A549 (cell line): ENCODE measurements around the gene BTBD6. TPM values are rescaled to one million over a fixed set of nuclear protein-coding genes. Genes with fewer than 3 reads are reported as not detected.
"Not testable (repeated sequence)": the region's sequence is repeated elsewhere in the genome, so short reads cannot be mapped to it uniquely, and the experiment has no call there.

Experiments
- ATAC-seq, 2 experiments: fragments of 200-7000 bp in 1 of 2; fragments of >200 bp in 1 of 2; cut with Nextera tagmentation in 1 of 2; cut with Tn5 transposase in 1 of 2; 3 replicates each; pipeline versions ENCODE4 v1.8.0 to v1.9.1; 2018 to 2020; ENCODE audit warnings: mild to moderate bottlenecking in 1 of 2, moderate library complexity in 1 of 2
- CTCF ChIA-PET: fragments of 300-600 bp; sonication (Branson Sonifier 250); formaldehyde crosslinking; extraction: SDS; loops from one replicate; lab custom pipeline; 2021; ENCODE audit warnings: antibody characterized with exemption, inconsistent platforms; lab: Yijun Ruan, JAX
- POLR2A ChIA-PET: fragments of 350-600 bp; formaldehyde crosslinking; extraction: SDS; loops from one replicate; lab custom pipeline; 2021; ENCODE audit warnings: antibody characterized with exemption, inconsistent platforms; lab: Yijun Ruan, JAX
- DNase-seq, 2 experiments: peaks; one replicate each; pipeline versions ENCODE4 v3.0.0 to v3.0.0-alpha.2; 2011 to 2016; ENCODE audit warnings: low read depth in 1 of 2, low spot score in 1 of 2
- FAIRE-seq: peaks from 2 replicates; lab custom pipeline; 2011; peaks lifted over from hg19 to GRCh38; lab: Jason Lieb, UNC
- H3K27ac ChIP-seq, 2 experiments: fragments of >200 bp; sonication (Bioruptor Twin); formaldehyde crosslinking; 3 replicates each; pipeline ENCODE4 v1.5.1; 2016 to 2017
- H3K4me1 ChIP-seq: fragments of >200 bp; sonication (Bioruptor Twin); formaldehyde crosslinking; 3 replicates; pipeline ENCODE4 v1.6.1; 2016
- H3K4me2 ChIP-seq: fragments of >200 bp; sonication (Bioruptor Twin); formaldehyde crosslinking; 3 replicates; pipeline ENCODE4 v1.6.1; 2016
- H3K4me3 ChIP-seq: fragments of >200 bp; sonication (Bioruptor Twin); formaldehyde crosslinking; 3 replicates; pipeline ENCODE4 v1.5.1; 2016
- H3K9me3 ChIP-seq: fragments of >200 bp; sonication (Bioruptor Twin); formaldehyde crosslinking; 3 replicates; pipeline ENCODE4 v1.6.1; 2016
- CEBPB ChIP-seq, 2 experiments: fragments of >200 bp in 1 of 2; sonication (Bioruptor Twin) in 1 of 2; formaldehyde crosslinking in 1 of 2; IDR thresholded peaks; 2 replicates each; pipeline ENCODE4 v1.6.1; 2012 to 2016
- EHMT2 ChIP-seq: fragments of 200-600 bp; sonication (generic); IDR thresholded peaks from 2 replicates; pipeline ENCODE4 v1.6.1; 2016; ENCODE audit warnings: antibody characterized with exemption, low read depth, mild to moderate bottlenecking, moderate library complexity
- ESRRA ChIP-seq: fragments of 150-350 bp; IDR thresholded peaks from 2 replicates; pipeline ENCODE4 v1.6.1; 2014; ENCODE audit warnings: mild to moderate bottlenecking, low read length, borderline replicate concordance
- FOSL2 ChIP-seq, 2 experiments: fragments of 450-650 bp in 1 of 2; fragments of >200 bp in 1 of 2; sonication (Bioruptor Twin) in 1 of 2; formaldehyde crosslinking; IDR thresholded peaks; 2 replicates each; pipeline versions ENCODE4 v1.5.0 to v1.6.1; 2016 to 2020; ENCODE audit warnings: mild to moderate bottlenecking in 1 of 2, moderate library complexity in 1 of 2
- FOXS1 ChIP-seq: fragments of 250-450 bp; sonication (Bioruptor Pico); IDR thresholded peaks from 2 replicates; pipeline ENCODE4 v1.5.0; 2020; ENCODE audit warnings: mild to moderate bottlenecking, moderate library complexity
- HMGXB4 ChIP-seq: fragments of 250-450 bp; sonication (Bioruptor Pico); IDR thresholded peaks from 2 replicates; pipeline ENCODE4 v1.5.0; 2021; ENCODE audit warnings: mild to moderate bottlenecking, moderate library complexity, borderline replicate concordance
- MYC ChIP-seq: IDR thresholded peaks from 2 replicates; pipeline ENCODE4 v1.6.1; 2012; ENCODE audit warnings: mild to moderate bottlenecking, inconsistent platforms, low read length, improper control_type of control experiment, borderline replicate concordance
- NPAS2 ChIP-seq: fragments of 250-450 bp; sonication (Bioruptor Pico); IDR thresholded peaks from 2 replicates; pipeline ENCODE4 v1.8.0; 2022; ENCODE audit warnings: mild to moderate bottlenecking, moderate library complexity, borderline replicate concordance
- POLR2A ChIP-seq: IDR thresholded peaks from 2 replicates; pipeline ENCODE4 v1.6.1; 2012; ENCODE audit warnings: mild to moderate bottlenecking, low read length
- RCOR1 ChIP-seq: fragments of 150-350 bp; IDR thresholded peaks from 2 replicates; pipeline ENCODE4 v1.6.1; 2014; ENCODE audit warnings: antibody characterized with exemption, low read length, low read depth
- SMC3 ChIP-seq: fragments of >200 bp; sonication (Bioruptor Twin); formaldehyde crosslinking; IDR thresholded peaks from 3 replicates; pipeline ENCODE4 v1.6.1; 2018; ENCODE audit warnings: inconsistent platforms
- ZNF302 ChIP-seq: fragments of 250-450 bp; sonication (Bioruptor Pico); IDR thresholded peaks from 2 replicates; pipeline ENCODE4 v1.9.0; 2021; ENCODE audit warnings: inconsistent platforms, mild to moderate bottlenecking, moderate library complexity
- ZSCAN20 ChIP-seq: fragments of 250-450 bp; sonication (Bioruptor Pico); IDR thresholded peaks from 2 replicates; pipeline ENCODE4 v1.8.0; 2022; ENCODE audit warnings: mild to moderate bottlenecking, moderate library complexity
- WGBS: methylation state at CpG from one replicate; pipeline ENCODE4 v1.1.6; 2017; ENCODE audit errors: missing lambda C conversion rate; 5-methylcytosine and 5-hydroxymethylcytosine counted together
- polyA plus RNA-seq, 4 experiments: library from polyadenylated mRNA; depleted of rRNA in 3 of 4; stranded (reverse); fragments of >200 nt; fragmentation: RNase III in 1 of 4; extraction: RNeasy Plus Mini Kit Qiagen cat#74134 plus additional on column Dnase treatment in 1 of 4; gene quantifications; 2 replicates in 3 of 4; 3 replicates in 1 of 4; pipeline ENCODE4 v1.2.3, GENCODE V29; 2011 to 2017

Gene BTBD6
- polyA plus RNA-seq, 2 of the 4 experiments (the other 2 are of a cell fraction): 16.1 to 33.6 TPM

DNA sequence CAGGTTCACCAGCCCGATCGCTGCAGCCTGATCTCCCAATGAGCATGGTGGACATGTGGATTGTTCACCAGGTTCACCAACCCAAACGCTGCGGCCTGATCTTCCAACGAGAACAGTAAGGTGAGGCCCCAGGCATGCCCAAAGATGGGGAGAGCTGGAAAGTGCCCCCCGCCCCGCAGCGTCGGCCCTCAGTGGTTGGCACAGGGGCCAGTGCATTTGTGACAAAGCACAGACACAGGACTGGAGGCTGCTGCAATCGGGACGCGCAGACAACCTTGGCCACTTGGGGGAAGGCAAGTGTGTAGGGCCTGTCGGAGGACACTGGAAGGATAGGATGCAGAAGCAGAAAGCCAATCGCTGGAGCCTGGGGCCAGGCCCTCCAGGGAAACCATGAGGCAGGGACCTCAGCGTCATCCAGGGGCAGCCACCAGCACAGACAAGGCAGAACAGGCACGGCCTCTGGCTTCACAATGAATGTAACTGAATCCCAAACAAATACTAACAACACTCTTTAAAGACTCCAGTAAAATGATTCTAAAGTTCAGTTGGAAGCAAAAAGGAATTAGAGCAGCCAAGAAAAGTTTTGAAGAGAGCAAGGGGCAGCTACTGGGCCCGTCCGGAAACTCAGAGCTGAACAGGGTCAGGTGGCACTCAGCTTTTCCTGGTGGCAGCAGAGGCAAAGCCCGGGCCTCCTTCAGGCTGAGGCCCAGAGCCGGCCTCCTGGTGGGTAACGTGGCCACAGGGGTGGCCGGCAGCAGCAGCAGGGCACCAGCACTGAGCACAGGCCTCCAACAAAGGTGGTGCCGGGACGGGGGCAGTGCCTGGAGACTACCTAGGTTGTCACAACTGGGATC, 39.1 kb downstream of the BTBD6 start:
- Histone ChIP-seq H3K4me1 (no peaks in the 10 kb centered on the region), H3K27ac (no peak overlapping the region), H3K4me3 (no peak overlapping the region), H3K4me2 (no peak overlapping the region), H3K9me3 (no peaks in the 10 kb centered on the region)
- FAIRE-seq: no peak
- 88% methylated on average over 24 of the region's 24 CpGs for WGBS
- no peak for TF ChIP-seq ZNF302 (CRISPR knock-in tag)
- no peak for TF ChIP-seq ZSCAN20 (CRISPR knock-in tag)
- TF ChIP-seq MYC: no peak
- no peak for TF ChIP-seq SMC3
- TF ChIP-seq FOXS1 (CRISPR knock-in tag): no peak
- peak; percentile 48 to 72; a peak in 4 of 6 replicates for ATAC-seq
- ChIA-PET CTCF (interaction anchor here (1.8 kb wide), 1 partner anchor 86 kb away, joined by 7 read pairs; no protein-coding TSS in a partner anchor), POLR2A (no interaction called here)
- no peak for DNase-seq

- CTCF ChIA-PET: interaction anchor here (0.7 to 1.8 kb wide), 4 partner anchors 11 to 88 kb away, joined by 3 to 7 read pairs (median 4); no protein-coding TSS in a partner anchor
- POLR2A ChIA-PET: interaction anchor here (1.2 kb wide), 1 partner anchor 12 kb away, joined by 4 read pairs; the partner anchor contains the start of gene BRF1
- not testable (repeated sequence) for H3K4me3 ChIP-seq, DNase-seq, H3K9me3 ChIP-seq, FAIRE-seq, H3K4me1 ChIP-seq, ATAC-seq, H3K4me2 ChIP-seq, H3K27ac ChIP-seq
- WGBS: 87% methylated on average over 6 of the region's 6 CpGs
Observed at GRCh38 chr14:105288936-105289335, 40.6 kb downstream of the BTBD6 start.

DNA sequence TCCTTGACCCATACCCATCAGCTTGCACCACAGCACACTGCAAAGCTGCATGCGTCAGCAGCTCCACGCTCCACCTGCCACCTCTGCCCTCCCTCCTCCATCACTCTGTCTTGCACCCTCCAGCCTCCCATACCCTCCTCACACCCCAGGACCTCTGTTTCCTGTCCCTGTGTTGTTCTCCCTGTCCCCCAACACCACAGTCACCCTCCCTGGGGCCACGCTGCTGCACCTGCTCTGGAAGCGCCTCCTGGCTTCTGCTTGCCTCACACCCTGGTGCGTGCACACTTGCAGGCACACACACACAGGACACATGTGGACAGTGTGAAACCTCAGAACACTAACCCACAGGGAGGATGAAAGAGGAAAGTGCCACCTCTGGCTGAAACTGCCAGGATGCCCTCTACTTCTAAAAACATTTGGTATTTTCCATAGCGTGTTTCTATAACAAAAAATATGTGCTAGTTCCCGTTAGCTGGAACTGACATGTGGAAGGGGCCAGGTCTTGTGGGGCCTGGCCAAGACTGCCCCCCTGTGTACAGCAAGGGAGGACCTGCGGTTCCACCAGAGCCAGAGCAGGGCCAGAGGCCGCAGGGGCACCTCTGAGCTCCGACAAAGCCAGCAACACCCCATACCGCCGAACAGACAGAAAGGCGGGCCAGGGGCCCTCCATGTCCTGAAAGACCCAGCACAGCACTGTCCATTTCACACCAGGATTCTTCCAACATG, 42.5 kb downstream of the BTBD6 start:
- Histone ChIP-seq H3K4me1 (no peaks in the 10 kb centered on the region), H3K27ac (no peak overlapping the region), H3K4me2 (no peak overlapping the region), H3K9me3 (no peaks in the 10 kb centered on the region), H3K4me3 (no peak overlapping the region)
- 91% methylated on average over 13 of the region's 13 CpGs for WGBS
- ATAC-seq (peak in 1 of 2 experiments; percentile 49; a peak in 3 of 6 replicates), FAIRE-seq (no peak), DNase-seq (no peak)
- CTCF ChIA-PET: interaction anchor here (1.4 to 3.5 kb wide), 3 partner anchors 9 to 200 kb away, joined by 3 to 15 read pairs (median 7); no protein-coding TSS in a partner anchor
- TF ChIP-seq HMGXB4 (CRISPR knock-in tag) (no peak), EHMT2 (no peak), POLR2A (no peak), RCOR1 (no peak), CEBPB (IDR thresholded peaks at IDR 0.05) (no peak), NPAS2 (CRISPR knock-in tag) (no peak), ESRRA (no peak), FOSL2 (IDR thresholded peaks at IDR 0.05) (no peak), FOSL2 (CRISPR knock-in tag; IDR thresholded peaks at IDR 0.05) (no peak)
- POLR2A ChIA-PET: interaction anchor here (1.1 kb wide), 1 partner anchor 10 kb away, joined by 3 read pairs; the partner anchor contains the start of gene BRF1
